Body of pancreas (tissue), 4 donors: ENCODE results near the gene PLK5. TPM values are rescaled to one million over a fixed set of nuclear protein-coding genes. Genes with fewer than 3 reads are reported as not detected.

Experiments
- ATAC-seq: fragments of 150-250 bp; one replicate; pipeline ENCODE4 v1.9.1; 2016
- DNase-seq, 4 donors: peaks; one replicate each; pipeline ENCODE4 v3.0.0-alpha.2; 2019
- H3K27ac ChIP-seq, 4 donors: fragments of 200-600 bp; sonication (generic); 1 replicate in 3 of 4; 2 replicates in 1 of 4; pipeline versions ENCODE4 v1.5.1 to v1.6.1; 2016 to 2019; ENCODE audit warnings: mild to moderate bottlenecking in 1 of 4, mixed read lengths in 1 of 4, moderate library complexity in 1 of 4
- H3K27me3 ChIP-seq, 2 donors: fragments of 200-600 bp; sonication (generic); one replicate each; pipeline ENCODE4 v1.6.0; 2016; ENCODE audit warnings: mild to moderate bottlenecking in 1 of 2
- H3K36me3 ChIP-seq, 2 donors: fragments of 200-600 bp; sonication (generic); replicated peaks in 1 of 2; 2 replicates each; pipeline ENCODE4 v1.5.1; 2016; ENCODE audit warnings: low read depth in 2 of 2; ENCODE audit not compliant: insufficient read depth in 1 of 2
- H3K4me1 ChIP-seq: fragments of 200-600 bp; sonication (generic); one replicate; pipeline ENCODE4 v1.6.0; 2016
- H3K4me3 ChIP-seq, 2 donors: fragments of 200-600 bp; sonication (generic); 1 replicate in 1 of 2; 2 replicates in 1 of 2; pipeline ENCODE4 v1.5.1; 2016 to 2019
- H3K9me3 ChIP-seq, 3 donors: fragments of 200-600 bp; sonication (generic); 1 replicate in 2 of 3; 2 replicates in 1 of 3; pipeline ENCODE4 v1.5.1; 2016
- CTCF ChIP-seq, 7 experiments: fragments of 450-650 bp in 4 of 7; fragments of 200-600 bp in 3 of 7; sonication (generic) in 3 of 7; IDR thresholded peaks; one replicate each; pipeline ENCODE4 v1.5.1; 2016 to 2019; ENCODE audit warnings: antibody characterized with exemption in 7 of 7
- POLR2A ChIP-seq, 3 donors: fragments of 450-650 bp; IDR thresholded peaks; one replicate each; pipeline ENCODE4 v1.6.1; 2016; ENCODE audit warnings: antibody characterized with exemption in 3 of 3, mild to moderate bottlenecking in 2 of 3
- WGBS, 2 donors: methylation state at CpG; one replicate each; pipeline ENCODE4 v1.1.5; 2017; 5-methylcytosine and 5-hydroxymethylcytosine counted together
- intact Hi-C: fragments of 100-400 bp; cut with DNase I; formaldehyde crosslinking; loops from one replicate; pipeline ENCODE4 v1.15.1; 2023
- total RNA-seq, 2 donors: library from RNA; depleted of rRNA; stranded (reverse); fragments of >200 nt; gene quantifications; one replicate each; pipeline ENCODE4 v1.1.0, GENCODE V29; 2016

The PLK5 gene
- total RNA-seq, 2 donors from 2014 or later = not detected

DNA sequence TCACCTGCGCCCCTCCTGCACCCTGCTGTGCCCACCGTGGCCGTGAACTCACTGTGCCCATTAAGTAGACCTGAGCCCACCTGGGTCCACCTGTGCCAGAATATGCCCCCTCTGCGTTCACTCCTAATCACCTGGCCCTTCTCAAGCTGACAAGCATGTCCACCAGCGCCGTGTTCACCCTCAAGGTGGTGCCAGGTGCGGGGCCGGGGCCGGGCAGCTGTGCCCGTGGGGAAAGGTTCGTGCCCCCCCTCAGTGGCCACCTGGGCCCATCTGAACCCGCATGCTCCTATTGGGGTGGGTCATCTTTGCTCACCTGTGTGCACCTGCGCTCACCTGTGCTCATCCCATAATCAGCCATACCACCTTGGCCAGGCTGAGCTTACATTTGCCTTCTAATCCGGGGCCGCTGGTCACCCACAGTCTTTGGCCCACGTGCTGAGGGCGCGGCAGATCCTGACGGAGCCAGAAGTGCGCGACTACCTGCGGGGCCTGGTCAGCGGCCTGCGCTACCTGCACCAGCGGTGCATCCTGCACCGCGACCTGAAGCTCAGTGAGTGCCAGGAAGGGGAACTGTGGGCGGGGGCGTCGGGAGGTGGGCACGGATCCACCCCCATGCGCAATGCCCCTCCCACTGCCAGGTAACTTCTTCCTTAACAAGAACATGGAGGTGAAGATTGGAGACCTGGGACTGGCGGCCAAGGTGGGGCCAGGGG is 2.3 kb downstream of the PLK5 start:
- no peaks in the 10 kb centered on the region for H3K36me3 ChIP-seq
- WGBS, 2 donors = 69 to 72% methylated on average over 14 to 33 of the region's 33 CpGs
- no peak for DNase-seq
- H3K27me3 ChIP-seq = peaks cover 0 to 20% of the 10 kb centered on the region in 2 donors
- no peak overlapping the region for H3K27ac ChIP-seq
- no peak overlapping the region for H3K4me3 ChIP-seq
- ATAC-seq = no peak
- intact Hi-C loops = no loop called here
- H3K4me1 ChIP-seq = peaks cover 11% of the 10 kb centered on the region
- TF ChIP-seq POLR2A (IDR thresholded peaks at IDR 0.05) = no peak
- TF ChIP-seq CTCF (IDR thresholded peaks at IDR 0.05) = no peak
- no peaks in the 10 kb centered on the region for H3K9me3 ChIP-seq

GRCh38 chr19:1526979-1527649 is 3.2 kb downstream of the PLK5 start:
- Histone ChIP-seq H3K9me3 (no peaks in the 10 kb centered on the region), H3K36me3 (no peaks in the 10 kb centered on the region), H3K27ac (no peak overlapping the region), H3K27me3 (peaks cover 0 to 20% of the 10 kb centered on the region in 2 donors), H3K4me1 (peaks cover 11% of the 10 kb centered on the region), H3K4me3 (no peak overlapping the region)
- DNase-seq = no peak
- ATAC-seq = no peak
- intact Hi-C loops = no loop called here
- no peak for TF ChIP-seq POLR2A (IDR thresholded peaks at IDR 0.05)
- no peak for TF ChIP-seq CTCF (IDR thresholded peaks at IDR 0.05)
- WGBS, 2 donors = 57 to 61% methylated on average over 17 to 18 of the region's 18 CpGs

GRCh38 chr19:1527650-1528309 is 3.9 kb downstream of the PLK5 start:
- DNase-seq (no peak), ATAC-seq (no peak)
- Histone ChIP-seq H3K27ac (no peak overlapping the region), H3K4me3 (no peak overlapping the region), H3K36me3 (no peaks in the 10 kb centered on the region), H3K4me1 (peaks cover 11% of the 10 kb centered on the region), H3K27me3 (peaks cover 0 to 20% of the 10 kb centered on the region in 2 donors), H3K9me3 (no peaks in the 10 kb centered on the region)
- TF ChIP-seq POLR2A (IDR thresholded peaks at IDR 0.05) = no peak
- TF ChIP-seq CTCF (IDR thresholded peaks at IDR 0.05) = no peak
- intact Hi-C loops = no loop called here
- WGBS, 2 donors = 28 to 57% methylated on average over 3 to 27 of the region's 27 CpGs

DNA sequence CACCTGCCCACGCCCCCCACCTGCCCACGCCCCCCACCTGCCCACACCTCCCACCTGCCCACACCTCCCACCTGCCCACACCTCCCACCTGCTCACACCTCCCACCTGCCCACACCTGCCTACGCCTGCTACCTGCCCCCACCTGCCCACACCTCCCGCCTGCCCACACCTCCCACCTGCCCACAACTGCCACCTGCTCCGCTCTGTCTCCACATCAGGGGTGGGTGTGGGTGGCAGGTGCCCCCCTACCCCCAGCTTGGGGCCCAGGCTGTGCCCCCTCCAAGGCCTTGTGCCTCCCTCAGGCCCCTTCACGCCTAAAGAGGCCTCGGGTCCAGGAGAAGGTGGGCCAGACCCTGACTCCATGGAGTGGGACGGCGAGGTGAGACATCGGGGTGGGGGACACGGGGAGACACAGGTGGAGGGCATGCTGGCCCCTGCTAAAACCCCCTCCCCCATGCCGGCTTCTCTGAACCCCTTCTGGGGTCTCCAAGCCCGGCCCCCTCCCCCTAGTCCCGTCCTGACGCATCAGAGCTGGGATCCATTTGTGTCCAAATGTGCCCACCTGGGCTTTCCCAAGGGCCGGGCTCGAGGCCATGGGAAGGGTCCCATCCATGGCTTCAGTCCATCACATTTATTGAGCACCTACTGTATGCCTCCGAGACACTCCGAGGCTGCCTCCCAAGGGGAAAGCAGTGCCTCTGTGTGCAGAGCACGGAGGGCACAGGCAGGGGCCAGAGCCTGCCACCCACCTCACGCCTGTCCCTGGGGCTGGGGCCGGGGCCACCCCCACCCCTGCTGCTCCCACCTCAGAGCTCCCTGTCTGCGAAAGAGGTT is 4.9 kb downstream of the PLK5 start:
- no peaks in the 10 kb centered on the region for H3K36me3 ChIP-seq
- ATAC-seq (no peak), DNase-seq (no peak)
- H3K4me1 ChIP-seq = peaks cover 6% of the 10 kb centered on the region
- intact Hi-C loops = no loop called here
- no peaks in the 10 kb centered on the region for H3K9me3 ChIP-seq
- H3K27me3 ChIP-seq = peaks cover 0 to 14% of the 10 kb centered on the region in 2 donors
- H3K4me3 ChIP-seq = no peak overlapping the region
- H3K27ac ChIP-seq = no peak overlapping the region
- TF ChIP-seq CTCF (IDR thresholded peaks at IDR 0.05) (no peak), POLR2A (IDR thresholded peaks at IDR 0.05) (no peak)
- WGBS, 2 donors = 59 to 69% methylated on average over 13 to 20 of the region's 23 CpGs
